ENCODE results near the gene FAM47E. TPM values are rescaled to one million over a fixed set of nuclear protein-coding genes. Genes with fewer than 3 reads are reported as not detected.
A peak's percentile ranks its signal among the peaks of the same experiment; 100 is the strongest.

Gene FAM47E, protein sequence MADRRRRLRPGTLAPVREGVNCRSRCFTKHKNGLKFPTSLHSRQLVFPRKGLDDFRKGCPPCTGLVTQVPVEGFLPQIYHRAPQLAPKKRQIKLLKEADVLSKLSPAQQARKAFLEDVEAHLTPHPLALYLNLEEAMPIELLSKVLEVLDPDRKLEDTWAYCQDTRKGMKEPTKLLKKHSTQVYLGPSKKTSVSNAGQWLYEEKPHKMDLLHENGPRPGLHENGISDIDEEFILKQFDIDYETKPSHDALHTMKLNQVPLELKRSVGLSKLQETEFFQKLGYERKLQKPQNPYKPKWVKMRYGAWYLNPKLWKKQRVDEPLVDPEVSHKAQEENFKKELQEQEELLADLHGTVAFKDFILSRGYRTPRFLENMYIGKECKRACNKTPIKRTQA
- total RNA-seq (ENCODE audit: low replicate concordance): 3.5 and 7.0 TPM in 2 replicates

GRCh38 chr4:76251441-76252270, at the start of gene FAM47E:
Gene FAM47E (plus strand): TSS chr4:76251721. CDS start chr4:76251747, 26 bp downstream.
- H3K36me3 ChIP-seq: no peaks in the 10 kb centered on the region
- Mint-ChIP-seq H3K36me3 (no peaks in the 10 kb centered on the region), H3K4me3 (peak within 1 kb of the TSS; percentile 85), H3K27ac (peak within 1 kb of the TSS; percentile 28), H3K9me3 (no peaks in the 10 kb centered on the region), H3K4me1 (peaks cover 13% of the 10 kb centered on the region), H3K27me3 (ENCODE audit: insufficient read depth, low read depth) (peaks cover 14% of the 10 kb centered on the region)
- peak within 1 kb of the TSS; percentile 88 for H2AFZ ChIP-seq (replicated peaks)
- H3K4me3 ChIP-seq: peak within 1 kb of the TSS; percentile 55
- no peaks in the 10 kb centered on the region for H3K4me1 ChIP-seq
- H3K9me3 ChIP-seq (ENCODE audit: low read depth): no peaks in the 10 kb centered on the region
- peak; percentile 94 for DNase-seq (ENCODE audit: low spot score)
- H3K27me3 ChIP-seq: peaks cover 41% of the 10 kb centered on the region
- peak within 1 kb of the TSS; percentile 82 for H3K4me2 ChIP-seq
- no peak within 1 kb of the TSS for H3K9ac ChIP-seq
- no peaks in the 10 kb centered on the region for H4K20me1 ChIP-seq (ENCODE audit: low read depth)
- TF ChIP-seq EZH2 (IDR thresholded peaks at IDR 0.05) (no peak), CTCF (IDR thresholded peaks at IDR 0.05) (peak; percentile 59), EZH2phosphoT487 (IDR thresholded peaks at IDR 0.05) (no peak)
- no peak within 1 kb of the TSS for H3K27ac ChIP-seq
- H3K79me2 ChIP-seq (ENCODE audit: low read depth): no peaks in the 10 kb centered on the region
- peaks cover 4% of the 10 kb centered on the region for H3F3A ChIP-seq (ENCODE audit: low read depth)

DNA sequence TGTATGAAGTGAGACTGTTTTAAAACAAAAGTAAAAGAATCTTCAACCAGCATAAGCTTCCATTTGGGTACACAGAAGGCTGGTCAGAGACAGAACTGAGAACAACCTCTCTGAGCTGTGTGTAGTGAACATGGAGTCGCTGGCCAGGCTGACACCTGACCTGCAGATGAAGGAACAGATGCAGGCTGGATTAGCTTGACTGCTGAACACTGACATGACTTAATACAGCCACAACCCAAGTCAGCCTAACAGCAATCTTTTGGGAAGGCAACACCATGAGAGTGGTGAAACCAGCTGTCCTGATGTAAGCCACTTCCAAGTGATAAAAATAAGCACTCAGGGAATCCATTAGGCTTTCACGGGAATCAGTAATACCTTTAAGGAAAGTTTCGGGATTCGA, 48.0 kb upstream of the FAM47E start:
- Histone ChIP-seq H3K4me3 (no peak overlapping the region), H3K4me1 (peaks cover 11% of the 10 kb centered on the region), H3K27me3 (no peaks in the 10 kb centered on the region), H3K27ac (no peak overlapping the region), H4K20me1 (ENCODE audit: low read depth) (peaks cover 30% of the 10 kb centered on the region), H3K9ac (no peak overlapping the region), H3F3A (ENCODE audit: low read depth) (no peaks in the 10 kb centered on the region), H3K9me3 (ENCODE audit: low read depth) (no peaks in the 10 kb centered on the region), H3K36me3 (no peaks in the 10 kb centered on the region), H3K79me2 (ENCODE audit: low read depth) (peaks cover 53% of the 10 kb centered on the region), H3K4me2 (no peak overlapping the region), H2AFZ (replicated peaks) (no peak overlapping the region)
- no peak for DNase-seq (ENCODE audit: low spot score)
- Mint-ChIP-seq H3K4me3 (no peak overlapping the region), H3K27ac (no peak overlapping the region), H3K4me1 (peaks cover 23% of the 10 kb centered on the region), H3K27me3 (ENCODE audit: insufficient read depth, low read depth) (no peaks in the 10 kb centered on the region), H3K36me3 (peaks cover 2% of the 10 kb centered on the region), H3K9me3 (no peaks in the 10 kb centered on the region)
- no peak for TF ChIP-seq EZH2phosphoT487 (IDR thresholded peaks at IDR 0.05)
- no peak for TF ChIP-seq CTCF (IDR thresholded peaks at IDR 0.05)
- no peak for TF ChIP-seq EZH2 (IDR thresholded peaks at IDR 0.05)

GRCh38 chr4:76204936-76205335, 46.6 kb upstream of the FAM47E start:
- peaks cover 59% of the 10 kb centered on the region for H3K79me2 ChIP-seq (ENCODE audit: low read depth)
- no peaks in the 10 kb centered on the region for H3F3A ChIP-seq (ENCODE audit: low read depth)
- peaks cover 7% of the 10 kb centered on the region for H3K36me3 Mint-ChIP-seq
- no peak overlapping the region for H3K9ac ChIP-seq
- H3K27ac ChIP-seq: no peak overlapping the region
- no peaks in the 10 kb centered on the region for H3K9me3 Mint-ChIP-seq
- TF ChIP-seq CTCF (IDR thresholded peaks at IDR 0.05) (no peak), EZH2 (IDR thresholded peaks at IDR 0.05) (no peak), EZH2phosphoT487 (IDR thresholded peaks at IDR 0.05) (no peak)
- peaks cover 25% of the 10 kb centered on the region for H4K20me1 ChIP-seq (ENCODE audit: low read depth)
- no peak overlapping the region for H2AFZ ChIP-seq (replicated peaks)
- no peak overlapping the region for H3K4me2 ChIP-seq
- peaks cover 21% of the 10 kb centered on the region for H3K4me1 Mint-ChIP-seq
- no peaks in the 10 kb centered on the region for H3K27me3 ChIP-seq
- H3K27ac Mint-ChIP-seq: no peak overlapping the region
- H3K9me3 ChIP-seq (ENCODE audit: low read depth): no peaks in the 10 kb centered on the region
- DNase-seq (ENCODE audit: low spot score): no peak
- peaks cover 2% of the 10 kb centered on the region for H3K27me3 Mint-ChIP-seq (ENCODE audit: insufficient read depth, low read depth)
- no peaks in the 10 kb centered on the region for H3K36me3 ChIP-seq
- no peak overlapping the region for H3K4me3 ChIP-seq
- no peak overlapping the region for H3K4me3 Mint-ChIP-seq
- H3K4me1 ChIP-seq: peaks cover 12% of the 10 kb centered on the region
